Gastroesophageal sphincter (tissue), 2 donors: ENCODE measurements around the gene LSAMP.

ENCODE experiments used
- POLR2A ChIP-seq, 2 donors: fragments of 450-650 bp; IDR thresholded peaks; one replicate each; pipeline ENCODE4 v1.6.1; 2017; ENCODE audit warnings: antibody characterized with exemption in 2 of 2, mild to moderate bottlenecking in 2 of 2, moderate library complexity in 1 of 2
- POLR2AphosphoS5 ChIP-seq: sonication (generic); formaldehyde crosslinking; IDR thresholded peaks from one replicate; pipeline ENCODE4 v1.6.1; 2017; ENCODE audit warnings: antibody characterized with exemption

DNA sequence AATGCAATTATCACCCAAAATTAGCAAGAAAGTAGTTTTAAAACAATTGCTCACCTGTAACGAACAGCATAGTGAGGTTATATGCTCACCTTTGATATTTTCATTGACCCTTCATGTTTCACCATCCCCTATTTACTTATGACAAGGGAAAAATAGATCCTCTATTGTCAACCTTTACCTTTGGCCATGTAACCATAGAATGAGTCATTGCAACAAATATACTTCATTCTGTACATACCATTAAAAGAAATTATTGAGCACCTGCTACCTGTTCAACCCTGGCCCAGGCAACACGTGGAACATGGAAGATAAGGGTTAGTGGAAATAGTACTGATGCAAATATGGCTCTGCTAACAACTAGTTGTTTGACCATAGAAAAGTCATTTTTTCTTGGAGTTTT lies 20.2 kb downstream of the LSAMP start:
- TF ChIP-seq POLR2A (IDR thresholded peaks at IDR 0.05) (no peak), POLR2AphosphoS5 (no peak)
